GM13977 (cell line): ENCODE results near the gene MAPRE2.

Experiments
- DNase-seq: peaks from one replicate; pipeline ENCODE4 v3.0.0; 2012; ENCODE audit warnings: low spot score
- in situ Hi-C: fragments of 300-500 bp; cut with MboI; formaldehyde crosslinking; loops from one replicate; pipeline ENCODE4 v1.12.0; 2022; ENCODE audit warnings: low sequenced_read_pairs, low pct_unique_long_range_greater_than_20kb, mixed read lengths, inconsistent platforms; ENCODE audit not compliant: unreplicated experiment
- TF ChIP-seq, protein P1 (sequence below): IDR thresholded peaks from 2 replicates; pipeline ENCODE4 v1.5.1; 2012; ENCODE audit warnings: mild to moderate bottlenecking, control low read depth; ENCODE audit not compliant: insufficient read depth; ENCODE audit errors: extremely low read depth, missing control alignments

The MAPRE2 gene

DNA sequence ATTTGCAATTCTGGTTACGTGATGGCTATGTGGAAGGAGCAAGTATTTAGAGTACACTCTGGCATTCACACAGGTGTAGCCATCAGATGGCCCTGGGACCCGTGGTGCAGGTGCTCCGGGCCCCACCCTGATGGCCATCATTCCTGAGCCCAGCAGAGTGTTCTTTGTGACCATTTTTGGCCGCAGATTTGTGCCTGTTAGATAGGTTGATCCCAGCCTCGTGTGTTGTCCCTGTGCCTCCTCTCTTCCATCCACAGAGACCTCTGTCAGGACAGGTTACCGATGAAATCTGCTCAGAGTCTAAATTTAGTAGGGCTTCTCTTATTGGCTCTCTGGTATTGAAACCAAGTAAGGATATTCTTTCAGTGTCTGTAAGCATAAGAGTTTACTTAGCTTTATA is 33.9 kb downstream of the MAPRE2 start:
- no peak for DNase-seq
- TF ChIP-seq, protein P1, sequence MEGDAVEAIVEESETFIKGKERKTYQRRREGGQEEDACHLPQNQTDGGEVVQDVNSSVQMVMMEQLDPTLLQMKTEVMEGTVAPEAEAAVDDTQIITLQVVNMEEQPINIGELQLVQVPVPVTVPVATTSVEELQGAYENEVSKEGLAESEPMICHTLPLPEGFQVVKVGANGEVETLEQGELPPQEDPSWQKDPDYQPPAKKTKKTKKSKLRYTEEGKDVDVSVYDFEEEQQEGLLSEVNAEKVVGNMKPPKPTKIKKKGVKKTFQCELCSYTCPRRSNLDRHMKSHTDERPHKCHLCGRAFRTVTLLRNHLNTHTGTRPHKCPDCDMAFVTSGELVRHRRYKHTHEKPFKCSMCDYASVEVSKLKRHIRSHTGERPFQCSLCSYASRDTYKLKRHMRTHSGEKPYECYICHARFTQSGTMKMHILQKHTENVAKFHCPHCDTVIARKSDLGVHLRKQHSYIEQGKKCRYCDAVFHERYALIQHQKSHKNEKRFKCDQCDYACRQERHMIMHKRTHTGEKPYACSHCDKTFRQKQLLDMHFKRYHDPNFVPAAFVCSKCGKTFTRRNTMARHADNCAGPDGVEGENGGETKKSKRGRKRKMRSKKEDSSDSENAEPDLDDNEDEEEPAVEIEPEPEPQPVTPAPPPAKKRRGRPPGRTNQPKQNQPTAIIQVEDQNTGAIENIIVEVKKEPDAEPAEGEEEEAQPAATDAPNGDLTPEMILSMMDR = no peak
- in situ Hi-C loops = no loop called here

DNA sequence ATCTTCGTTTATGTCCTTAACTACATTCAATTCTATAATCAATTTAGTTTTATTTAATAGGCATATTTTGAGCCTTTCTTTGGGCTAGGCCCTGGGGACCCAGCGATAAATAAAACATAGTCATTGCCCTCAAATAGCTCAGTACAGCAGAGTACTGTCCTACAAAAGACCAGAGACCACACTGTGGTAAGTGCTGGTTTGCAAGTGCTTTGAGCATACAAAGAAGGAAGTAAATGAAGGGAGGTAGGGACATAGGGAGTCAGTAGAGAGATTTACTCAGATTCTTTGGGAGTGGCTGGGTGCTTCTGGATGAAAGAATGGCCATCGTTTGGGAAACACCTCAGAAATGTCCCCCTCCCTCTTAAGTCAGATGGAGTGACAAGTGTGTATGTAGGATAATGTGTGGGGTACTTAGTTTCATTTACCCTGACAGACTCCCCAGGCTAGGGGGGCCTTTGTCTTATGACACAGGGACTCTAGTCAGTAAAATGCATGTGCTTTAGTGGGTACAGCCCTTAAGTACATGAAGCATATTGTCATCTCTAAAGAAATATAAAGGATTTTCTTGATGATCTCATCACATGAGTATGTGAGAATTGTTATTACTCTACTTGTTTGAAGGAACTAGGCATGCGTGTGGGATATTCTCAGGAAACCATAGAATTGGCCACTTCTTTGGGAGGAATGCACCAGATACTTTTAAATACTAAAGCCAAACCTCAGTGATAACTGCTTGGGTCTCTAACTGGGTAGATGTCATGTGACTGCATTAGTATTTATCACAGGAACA is 35.1 kb downstream of the MAPRE2 start:
- TF ChIP-seq, protein P1 = no peak
- in situ Hi-C loops = no loop called here
- DNase-seq = no peak

DNA sequence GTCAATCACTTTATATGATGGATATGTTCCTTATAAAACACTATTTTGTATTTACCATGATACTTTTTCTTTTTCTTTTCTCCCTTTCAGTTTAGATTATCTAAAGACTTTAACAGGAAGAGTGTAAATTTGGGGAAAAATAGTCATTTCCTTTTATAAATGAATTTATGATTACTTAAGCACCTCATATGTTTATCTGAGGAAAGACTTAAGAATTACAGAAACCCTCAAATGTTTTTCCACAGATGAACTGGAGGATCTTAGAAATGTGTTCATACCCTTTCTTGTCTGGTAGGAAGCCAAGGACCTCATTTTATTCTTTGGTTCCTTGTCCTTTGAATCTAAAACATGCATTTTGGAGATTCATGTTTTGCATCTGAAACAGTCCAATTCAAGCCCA is 36.7 kb downstream of the MAPRE2 start:
- DNase-seq = no peak
- TF ChIP-seq, protein P1 = no peak
- in situ Hi-C loops = no loop called here

DNA sequence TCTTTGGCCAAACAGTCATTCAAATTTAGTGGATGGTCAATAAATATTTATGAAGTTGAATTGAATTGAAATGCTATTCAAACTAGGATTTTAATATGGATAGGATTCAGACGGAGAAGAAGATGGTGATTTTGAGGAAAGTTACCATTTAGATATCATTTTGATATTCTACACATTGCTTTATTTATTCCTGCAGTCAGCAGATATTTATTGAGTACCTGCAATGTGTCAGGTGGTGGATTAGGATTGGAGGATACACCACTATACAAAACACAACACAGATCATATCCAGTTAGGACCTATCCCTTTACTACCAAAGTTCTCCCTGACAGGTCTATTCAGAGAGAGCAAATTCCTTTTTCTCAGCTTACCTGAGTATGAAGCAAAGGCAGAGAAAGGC is 38.8 kb downstream of the MAPRE2 start:
- TF ChIP-seq, protein P1 = no peak
- no peak for DNase-seq
- in situ Hi-C loops = no loop called here

DNA sequence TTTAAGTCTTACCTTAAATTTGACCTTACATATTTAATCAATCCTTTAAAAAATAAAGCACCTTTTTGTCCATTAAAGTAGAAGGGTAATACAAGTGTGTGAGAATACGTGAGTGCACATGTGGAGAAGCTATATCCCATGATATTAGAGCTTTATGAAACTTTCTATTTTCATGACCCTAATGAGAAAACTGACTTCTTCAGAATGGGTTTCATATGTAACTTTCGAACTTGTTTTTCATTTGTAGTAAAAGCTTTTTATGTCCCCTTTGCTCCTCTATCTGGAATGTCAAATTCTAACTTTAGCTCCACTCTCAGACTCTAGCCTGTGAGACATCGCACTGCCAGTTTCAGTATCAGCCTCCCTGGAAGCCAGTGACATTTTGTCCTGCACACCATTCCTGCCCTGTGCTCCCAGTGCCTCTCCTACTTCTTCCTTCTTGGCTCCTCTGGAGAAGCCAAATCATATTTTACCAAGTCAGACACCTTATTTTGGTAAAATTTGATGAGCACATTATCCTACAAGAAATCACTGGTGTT is 42.0 kb downstream of the MAPRE2 start:
- in situ Hi-C loops = no loop called here
- DNase-seq = no peak

DNA sequence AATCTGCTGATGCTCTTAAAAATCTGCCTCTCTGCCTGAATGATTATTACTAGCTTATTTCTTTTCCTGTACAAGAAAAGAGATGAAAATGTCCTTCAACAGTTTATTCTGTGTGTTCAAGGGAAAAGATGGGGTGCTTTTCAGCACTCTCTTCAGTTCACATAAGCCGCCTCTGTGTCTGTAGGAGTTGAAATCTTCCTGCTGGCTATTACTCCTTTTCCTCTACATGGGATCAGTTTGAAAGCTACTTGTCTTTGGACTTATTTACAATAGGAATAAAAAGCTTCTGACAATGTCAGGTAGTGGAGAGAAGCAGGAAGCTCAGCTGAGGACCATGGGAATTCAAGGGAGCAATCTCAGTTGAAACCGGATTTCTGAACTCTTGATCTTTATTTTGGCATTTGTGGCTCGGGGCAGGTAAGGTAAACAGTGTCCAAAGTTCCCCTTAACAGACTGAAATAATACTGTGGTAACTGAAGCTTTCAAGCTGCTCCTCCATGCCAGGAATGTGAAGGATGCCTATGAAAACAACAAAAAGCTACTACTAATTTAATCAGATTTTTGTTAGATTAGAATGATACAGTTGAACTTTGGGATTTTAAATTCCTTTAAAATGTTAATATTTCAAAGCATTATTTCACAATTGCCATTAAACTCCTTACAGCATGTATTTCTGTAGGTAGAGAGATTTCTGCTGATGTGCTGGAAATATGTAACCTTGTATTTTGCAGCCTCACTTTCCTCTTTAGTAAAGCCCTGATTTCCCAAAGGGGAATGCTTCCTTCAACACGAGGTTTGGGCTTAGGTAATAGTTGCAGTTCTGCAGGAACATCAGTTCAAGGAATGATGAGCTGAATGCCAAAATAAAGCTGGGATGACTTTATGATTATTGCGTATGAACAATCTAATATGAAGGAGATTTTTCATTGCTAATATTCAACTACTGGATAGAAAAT is 43.6 kb downstream of the MAPRE2 start:
- in situ Hi-C loops = no loop called here
- no peak for DNase-seq
- TF ChIP-seq, protein P1 = no peak

More for the DNA sequence above, 42.0 kb downstream of the MAPRE2 start:
- TF ChIP-seq, protein P1 = no peak
